GM08714 (cell line): ENCODE data around the gene ITIH3.

Experiments used
- H3K4me3 ChIP-seq: fragments of 200-500 bp; sonication (Bioruptor generic); 2 replicates; pipeline ENCODE4 v1.5.1; 2014; ENCODE audit warnings: mild to moderate bottlenecking, low read length, inconsistent platforms
- ZNF274 ChIP-seq: IDR thresholded peaks from 2 replicates; pipeline ENCODE4 v1.6.1; 2012; ENCODE audit warnings: mild to moderate bottlenecking, low read depth, low read length

Gene ITIH3

GRCh38 chr3:52795298-52795900, 803 bp downstream of the ITIH3 start:
- H3K4me3 ChIP-seq = no peak overlapping the region
- TF ChIP-seq ZNF274 = no peak

- TF ChIP-seq ZNF274 = no peak
- no peak overlapping the region for H3K4me3 ChIP-seq
Measured at GRCh38 chr3:52796411-52796810, 1.8 kb downstream of the ITIH3 start.

DNA sequence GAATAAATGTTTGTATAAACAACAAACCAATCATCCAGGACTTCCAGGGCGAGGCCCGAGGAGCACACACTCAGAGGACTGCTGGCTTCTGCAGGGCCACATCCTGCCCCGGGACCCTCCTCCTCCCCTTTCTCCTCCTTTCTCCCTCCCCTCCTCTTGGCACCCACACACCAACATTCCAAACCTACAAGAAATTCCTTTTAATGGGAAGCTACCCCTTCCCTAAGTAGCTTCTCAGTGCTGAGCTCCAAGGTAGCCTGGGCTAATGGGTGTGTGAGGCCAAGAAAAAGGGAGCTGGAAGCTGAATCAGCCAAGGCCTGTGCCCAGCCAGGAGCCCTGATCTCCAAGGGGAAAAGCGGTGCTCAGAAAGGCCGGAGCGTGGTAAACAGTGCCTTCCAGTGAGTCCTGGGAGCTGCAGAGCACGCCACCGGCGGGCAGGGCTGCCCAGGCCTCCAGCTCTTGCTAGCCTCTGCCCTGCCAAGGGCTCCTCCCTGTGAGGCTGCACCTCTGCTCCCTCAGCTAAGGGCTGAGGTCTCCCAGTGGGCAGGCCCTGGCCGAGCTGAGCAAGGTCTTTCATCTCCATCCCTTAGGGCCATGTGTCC, 3.9 kb downstream of the ITIH3 start:
- TF ChIP-seq ZNF274 = no peak
- no peak overlapping the region for H3K4me3 ChIP-seq

GRCh38 chr3:52798978-52799476, 4.4 kb downstream of the ITIH3 start:
- TF ChIP-seq ZNF274 = no peak
- H3K4me3 ChIP-seq = no peak overlapping the region

- no peak for TF ChIP-seq ZNF274
Measured at GRCh38 chr3:52800079-52800478, 5.5 kb downstream of the ITIH3 start.

DNA sequence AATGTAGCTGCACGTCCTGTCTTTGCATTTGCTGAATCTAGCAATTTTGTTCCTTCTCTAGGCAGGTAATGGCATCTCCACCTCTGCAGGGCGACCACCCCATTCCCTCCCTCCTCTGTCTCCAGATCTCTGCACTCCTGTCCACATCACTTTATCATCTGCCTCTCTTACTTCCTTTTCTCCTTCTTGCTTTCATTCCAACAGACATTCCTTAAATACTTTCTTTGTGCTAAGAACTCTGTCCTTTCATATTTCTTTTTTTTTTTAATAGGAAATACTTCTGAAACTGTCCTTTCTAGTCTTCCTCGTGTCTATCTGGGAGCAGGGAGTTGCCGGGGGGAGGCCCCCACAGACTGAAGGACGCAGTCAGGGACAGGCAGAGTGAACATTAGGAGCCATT, 7.2 kb downstream of the ITIH3 start:
- H3K4me3 ChIP-seq = no peak overlapping the region
- TF ChIP-seq ZNF274 = no peak

More at GRCh38 chr3:52800079-52800478, 5.5 kb downstream of the ITIH3 start:
- no peak overlapping the region for H3K4me3 ChIP-seq

DNA sequence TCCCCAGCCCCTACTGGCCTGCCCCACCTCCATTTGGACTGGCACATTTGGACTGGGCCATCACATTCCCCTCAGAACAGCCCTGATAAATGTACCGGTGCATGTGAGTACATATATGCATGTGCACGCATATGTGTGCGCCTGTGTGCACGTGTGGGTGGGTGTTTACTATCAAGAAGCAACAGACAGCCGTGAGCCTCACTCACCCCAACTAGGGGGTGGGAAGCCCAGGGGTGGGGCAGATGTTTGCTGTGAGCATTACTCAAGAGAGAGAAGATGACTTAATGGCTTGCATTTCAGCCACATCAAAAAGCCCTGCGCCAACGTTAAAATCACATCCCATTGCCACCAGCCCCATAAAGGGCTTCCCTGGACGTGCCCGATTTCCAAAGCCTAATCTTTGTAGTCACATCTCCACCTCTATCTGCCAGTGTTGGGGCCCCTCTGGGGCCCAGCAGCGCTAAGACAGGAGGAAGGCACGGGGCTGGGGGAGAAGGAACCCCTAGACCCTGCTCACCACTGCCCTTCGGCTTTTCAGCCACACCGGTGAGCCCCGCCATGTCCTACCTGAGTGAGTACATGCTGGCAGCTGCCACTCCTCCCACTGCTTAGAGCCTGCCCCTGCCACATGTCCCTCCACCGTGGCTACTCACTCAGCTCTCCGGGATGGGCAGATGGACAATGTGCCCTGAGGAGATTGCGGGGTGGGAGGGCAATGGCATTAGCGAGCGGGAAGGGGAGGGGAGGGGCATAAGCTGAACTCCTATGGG, 10.9 kb downstream of the ITIH3 start:
- no peak overlapping the region for H3K4me3 ChIP-seq
- no peak for TF ChIP-seq ZNF274

DNA sequence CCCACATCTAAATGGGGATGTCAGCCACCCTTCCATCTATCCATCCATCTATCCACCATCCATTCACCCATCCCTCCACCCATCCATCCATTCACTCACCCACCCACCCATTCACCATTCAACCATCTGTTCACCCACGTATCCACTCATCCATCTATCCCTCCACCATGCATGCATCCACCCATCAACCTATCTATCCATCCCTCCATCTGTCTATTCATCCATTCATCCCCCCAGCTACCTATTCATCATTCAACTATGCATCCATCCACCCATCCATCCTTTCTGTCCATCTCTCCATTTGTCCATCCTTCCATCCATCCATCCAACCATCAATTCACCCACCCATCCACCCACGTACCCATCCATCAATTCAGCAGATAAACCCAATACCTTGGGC, 14.6 kb downstream of the ITIH3 start:
- H3K4me3 ChIP-seq = no peak overlapping the region
- no peak for TF ChIP-seq ZNF274

GRCh38 chr3:52809662-52810377, 15.2 kb downstream of the ITIH3 start:
- no peak for TF ChIP-seq ZNF274
- H3K4me3 ChIP-seq = no peak overlapping the region

DNA sequence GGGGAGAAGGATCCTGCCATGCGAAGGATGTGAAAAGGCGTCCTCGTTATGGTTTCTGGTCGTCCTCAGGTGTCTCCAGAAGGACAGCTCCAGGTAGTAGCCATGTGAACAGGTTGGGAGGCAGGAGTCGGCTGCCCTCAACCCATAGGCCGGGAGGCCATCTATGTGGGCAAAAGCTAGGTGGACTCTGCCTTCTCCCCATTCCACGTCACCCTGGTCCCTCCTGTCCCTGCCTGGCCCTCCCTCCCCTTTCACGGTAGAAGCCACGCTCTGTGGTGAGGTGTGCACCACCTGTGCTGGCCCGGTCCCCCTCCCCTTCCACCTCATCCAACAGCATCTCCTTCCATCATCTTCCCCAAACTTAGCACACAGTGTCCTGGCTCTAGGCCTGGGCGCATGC, 16.3 kb downstream of the ITIH3 start:
- no peak for TF ChIP-seq ZNF274
- H3K4me3 ChIP-seq = no peak overlapping the region

GRCh38 chr3:52811452-52812011, 16.9 kb downstream of the ITIH3 start:
- no peak overlapping the region for H3K4me3 ChIP-seq
- TF ChIP-seq ZNF274 = no peak

GRCh38 chr3:52813810-52814209, 19.2 kb downstream of the ITIH3 start:
- TF ChIP-seq ZNF274 = no peak
- H3K4me3 ChIP-seq = no peak overlapping the region

DNA sequence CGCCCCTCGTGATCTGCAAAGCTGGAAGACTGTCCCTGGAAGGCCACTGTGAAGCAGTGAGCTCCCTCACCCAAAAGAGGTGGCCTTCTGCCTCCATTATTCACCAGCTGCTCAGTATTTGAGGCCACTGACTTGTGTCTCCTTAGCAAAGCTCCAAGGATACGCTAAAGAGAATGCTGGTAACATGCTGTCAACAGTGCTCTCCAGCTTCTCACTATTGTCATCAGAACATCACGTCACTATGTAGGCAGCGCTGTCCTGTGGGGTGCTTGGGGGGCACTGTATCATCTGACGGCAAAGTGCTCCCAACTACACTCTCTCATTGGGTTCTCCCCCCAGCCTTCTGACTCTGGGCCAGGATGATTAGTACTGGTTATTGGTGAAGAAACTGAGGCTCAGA, 21.6 kb downstream of the ITIH3 start:
- H3K4me3 ChIP-seq = no peak overlapping the region
- TF ChIP-seq ZNF274 = no peak

GRCh38 chr3:52816654-52817053, 22.1 kb downstream of the ITIH3 start:
- no peak for TF ChIP-seq ZNF274
- H3K4me3 ChIP-seq = no peak overlapping the region

- TF ChIP-seq ZNF274 = no peak
- H3K4me3 ChIP-seq = no peak overlapping the region
Measured at GRCh38 chr3:52817221-52817620, 22.6 kb downstream of the ITIH3 start.
